GM12875 (cell line): Measurements from ENCODE around the gene LOXHD1.

Experiments
- H3K4me3 ChIP-seq: one replicate; pipeline ENCODE4 v1.5.1; 2011; ENCODE audit warnings: low read depth, low read length, control low read depth
- CTCF ChIP-seq: IDR thresholded peaks from 2 replicates; pipeline ENCODE4 v1.5.1; 2011; ENCODE audit warnings: low read depth, mild to moderate bottlenecking, control low read depth, inconsistent platforms, low read length, moderate library complexity, borderline replicate concordance; ENCODE audit not compliant: insufficient read depth

LOXHD1 gene

GRCh38 chr18:46477425-46478011 is 179.5 kb downstream of the LOXHD1 start:
- H3K4me3 ChIP-seq, result no peak overlapping the region
- no peak for TF ChIP-seq CTCF

GRCh38 chr18:46475390-46475752 is 181.6 kb downstream of the LOXHD1 start:
- TF ChIP-seq CTCF, result no peak
- H3K4me3 ChIP-seq, result no peak overlapping the region

DNA sequence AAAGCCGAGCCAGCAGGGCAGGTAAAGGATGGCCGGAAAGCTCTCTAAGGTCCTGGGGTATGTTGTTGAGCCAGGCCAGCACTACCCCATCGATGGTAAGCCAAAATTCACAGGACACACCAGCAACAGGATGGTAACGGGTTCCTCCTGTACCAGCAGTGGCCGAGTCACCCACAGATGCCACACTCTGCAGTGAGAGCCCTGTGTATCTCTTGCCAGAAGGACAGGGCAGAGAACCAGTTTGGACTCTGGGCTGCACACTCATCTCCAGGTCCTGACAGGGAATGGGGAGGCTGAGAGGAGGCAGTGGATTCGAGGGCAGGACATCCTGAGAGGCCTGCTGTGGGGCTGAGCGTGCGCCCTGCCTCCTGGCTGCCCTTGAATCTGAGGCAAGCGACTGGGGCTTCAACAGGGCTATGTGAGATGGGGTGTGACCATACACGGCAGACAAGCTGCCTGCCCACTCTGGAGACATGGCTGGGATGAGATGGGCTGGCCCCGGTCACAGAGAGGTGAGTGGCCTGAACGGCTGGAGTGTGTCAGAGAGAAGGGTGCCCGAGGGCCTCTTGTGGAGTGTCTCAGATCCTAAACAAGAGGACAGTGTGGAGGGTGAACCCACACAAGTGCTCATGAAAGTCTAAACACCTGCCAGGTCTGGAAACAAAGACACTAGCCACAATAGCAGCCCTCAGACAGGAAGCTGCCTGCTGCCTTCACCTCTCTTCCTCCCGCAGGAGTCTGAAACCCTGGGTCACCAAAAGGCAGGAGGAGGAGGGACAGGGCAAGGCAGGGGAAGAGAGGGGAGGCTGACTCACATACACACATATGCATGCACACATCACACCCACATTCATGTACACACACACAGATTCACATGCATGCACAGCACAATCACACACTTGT is 182.3 kb downstream of the LOXHD1 start:
- TF ChIP-seq CTCF, result no peak
- no peak overlapping the region for H3K4me3 ChIP-seq

- H3K4me3 ChIP-seq, result no peak overlapping the region
- no peak for TF ChIP-seq CTCF
These were observed 185.1 kb downstream of the LOXHD1 start for GRCh38 chr18:46471809-46472498.

- TF ChIP-seq CTCF, result no peak
These were observed 186.3 kb downstream of the LOXHD1 start for GRCh38 chr18:46470714-46471113.

DNA sequence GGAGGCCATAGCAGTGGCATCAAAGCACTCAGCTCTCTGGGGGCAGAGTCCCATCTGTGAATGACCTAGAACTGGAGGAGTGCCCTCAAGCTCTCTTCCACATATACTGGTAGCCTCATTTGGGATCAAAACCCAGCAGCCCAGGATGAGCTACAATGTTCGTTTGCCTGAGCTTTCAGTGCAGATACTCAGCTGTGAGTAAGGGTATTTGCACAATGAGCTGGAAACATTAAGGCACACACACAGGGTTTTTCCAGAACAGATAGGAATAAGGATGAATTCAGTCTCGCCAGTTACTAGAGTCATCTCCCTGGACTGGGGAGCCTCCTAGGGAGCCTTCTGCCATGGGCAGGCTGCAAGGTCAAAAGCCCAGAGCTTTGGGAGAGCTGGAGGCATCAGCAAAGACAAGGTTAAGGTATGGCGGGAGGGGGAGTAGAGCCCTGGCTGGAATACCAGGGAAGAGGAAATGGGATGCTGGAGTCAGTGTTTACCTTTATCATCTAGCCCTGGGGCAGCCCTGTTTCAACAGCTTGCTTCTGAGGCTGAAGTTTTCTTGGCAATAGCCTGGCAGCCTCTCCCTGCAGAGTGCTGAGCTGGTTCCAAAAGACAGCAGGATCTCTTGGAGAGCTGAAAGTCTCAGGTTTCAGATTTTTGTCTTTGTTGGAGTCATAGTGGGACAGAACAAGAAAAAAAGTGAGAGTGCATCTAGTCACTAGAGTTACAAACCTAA is 187.7 kb downstream of the LOXHD1 start:
- no peak for TF ChIP-seq CTCF
- no peak overlapping the region for H3K4me3 ChIP-seq

More at GRCh38 chr18:46470714-46471113, 186.3 kb downstream of the LOXHD1 start:
- H3K4me3 ChIP-seq, result no peak overlapping the region
